Pancreas (tissue), 10 donors: ENCODE data around the gene SH3BP4. TPM values are rescaled to one million over a fixed set of nuclear protein-coding genes. Genes with fewer than 3 reads are reported as not detected.
A peak's percentile ranks its signal among the peaks of the same experiment; 100 is the strongest.

ENCODE experiments used
- ATAC-seq, 4 donors: fragments of 200-7000 bp; cut with Tn5 transposase; one replicate each; pipeline versions ENCODE4 v1.8.0 to v1.9.1; 2020; ENCODE audit warnings: mild to moderate bottlenecking in 4 of 4, moderate library complexity in 4 of 4
- DNase-seq, 6 donors: peaks; one replicate each; pipeline ENCODE4 v3.0.0-alpha.2; 2020
- FAIRE-seq: peaks from 2 replicates; lab custom pipeline; 2012; peaks lifted over from hg19 to GRCh38; lab: Jason Lieb, UNC
- H3K27ac ChIP-seq, 4 donors: fragments of 200-600 bp; sonication (generic); 1 replicate in 3 of 4; 2 replicates in 1 of 4; pipeline versions ENCODE4 v1.5.0 to v1.8.0; 2020
- H3K27me3 ChIP-seq, 4 donors: fragments of 200-600 bp; one replicate each; pipeline ENCODE4 v1.8.0; 2021
- H3K36me3 ChIP-seq, 3 donors: fragments of 200-600 bp; sonication (generic) in 1 of 3; one replicate each; pipeline versions ENCODE4 v1.5.0 to v1.8.0; 2020 to 2021
- H3K4me1 ChIP-seq, 3 donors: fragments of 200-600 bp; one replicate each; pipeline ENCODE4 v1.8.0; 2021
- H3K4me3 ChIP-seq, 4 donors: fragments of 200-600 bp; sonication (generic) in 2 of 4; one replicate each; pipeline versions ENCODE4 v1.5.0 to v1.8.0; 2020 to 2021
- H3K9me3 ChIP-seq, 4 donors: fragments of 200-600 bp; one replicate each; pipeline ENCODE4 v1.8.0; 2021
- CTCF ChIP-seq, 4 donors: fragments of 200-600 bp; sonication (generic) in 3 of 4; IDR thresholded peaks; one replicate each; pipeline versions ENCODE4 v1.5.0 to v1.8.0; 2021; ENCODE audit warnings: antibody characterized with exemption in 4 of 4
- WGBS, 2 donors: extraction: QIAGEN DNeasy Blood & Tissue Kit; methylation state at CpG; one replicate each; pipeline ENCODE4 v1.1.7; 2013; 5-methylcytosine and 5-hydroxymethylcytosine counted together
- intact Hi-C, 3 donors: fragments of 100-400 bp; cut with DNase I; formaldehyde crosslinking; loops; one replicate each; pipeline versions ENCODE4 v1.11.1 to v1.14.2; 2022
- polyA plus RNA-seq, 2 donors: library from polyadenylated mRNA; stranded (reverse); fragments of 200-250 nt; gene quantifications; one replicate each; pipeline ENCODE4 v1.2.3, GENCODE V29; 2013
- total RNA-seq, 6 donors: library from RNA; stranded (reverse); fragmentation: NEBNext Ultra II Directional in 4 of 6; extraction: Animal tissue kit (Norgen Biotek cat#: 25700) in 4 of 6; gene quantifications; one replicate each; pipeline versions ENCODE4 v1.2.1 to v1.2.4, GENCODE V29; 2021 to 2023
- donor health status: healthy with polysubstance abuse.
- donor health status: DM: no; HTN: no; CAD: no; lungs with moderate emphysema.
- donor health status: DM: no; HTN: no; CAD: no.
- donor health status: control.
- donor health status: control.
- donor health status: Bipolar disorder and iron deficiency.
- donor health status: DM: yes; HTN: yes; CAD: no.
- donor health status: DM: no; HTN: no; CAD: no.
- donor health status: DM: no; HTN: no; CAD: no.
- donor health status: DM: yes; HTN: yes; CAD: no.

SH3BP4 gene
- total and polyA plus RNA-seq, 8 donors = 20.5 to 99.7 (median 62.8) TPM

- H3K4me3 ChIP-seq = no peak overlapping the region
- H3K27me3 ChIP-seq = no peaks in the 10 kb centered on the region
- H3K36me3 ChIP-seq = no peaks in the 10 kb centered on the region
- no peaks in the 10 kb centered on the region for H3K9me3 ChIP-seq
- TF ChIP-seq CTCF (IDR thresholded peaks at IDR 0.05) = no peak
- 33 to 35% methylated on average over 18 of the region's 18 CpGs for WGBS, 2 donors
- ATAC-seq = peak in 2 of 4 donors; percentile 6 to 8
- intact Hi-C loops = no loop called here
- H3K4me1 ChIP-seq = peaks cover 67 to 79% (median 74%) of the 10 kb centered on the region in 3 donors
- FAIRE-seq = no peak
- peak overlapping the region; percentile 20 to 87 (median 68) for H3K27ac ChIP-seq
- peak in 1 of 6 donors; percentile 37 for DNase-seq
These were observed 24.8 kb downstream of the SH3BP4 start for GRCh38 chr2:234976479-234977227.

- H3K4me3 ChIP-seq = no peak overlapping the region
- TF ChIP-seq CTCF (IDR thresholded peaks at IDR 0.05) = no peak
- no peaks in the 10 kb centered on the region for H3K36me3 ChIP-seq
- 24 to 28% methylated on average over 12 of the region's 12 CpGs for WGBS, 2 donors
- no peaks in the 10 kb centered on the region for H3K9me3 ChIP-seq
- ATAC-seq (peak in 1 of 4 donors; percentile 3), FAIRE-seq (no peak), DNase-seq (no peak)
- H3K4me1 ChIP-seq = peaks cover 73 to 81% (median 80%) of the 10 kb centered on the region in 3 donors
- H3K27me3 ChIP-seq = no peaks in the 10 kb centered on the region
- peak overlapping the region; percentile 51 to 87 (median 72) for H3K27ac ChIP-seq
- intact Hi-C loops = no loop called here
These were observed 25.4 kb downstream of the SH3BP4 start for GRCh38 chr2:234977228-234977679.

- Histone ChIP-seq H3K4me3 (peak overlapping the region in 2 of 4 donors; percentile 3 to 6), H3K36me3 (no peaks in the 10 kb centered on the region), H3K4me1 (peaks cover 86 to 89% (median 87%) of the 10 kb centered on the region in 3 donors), H3K27ac (peak overlapping the region; percentile 51 to 87 (median 72)), H3K27me3 (no peaks in the 10 kb centered on the region), H3K9me3 (no peaks in the 10 kb centered on the region)
- DNase-seq (peak in 4 of 6 donors; percentile 56 to 70 (median 68)), ATAC-seq (peak; percentile 8 to 46 (median 22)), FAIRE-seq (no peak)
- TF ChIP-seq CTCF (IDR thresholded peaks at IDR 0.05) = no peak
- 14 to 15% methylated on average over 23 of the region's 23 CpGs for WGBS, 2 donors
- intact Hi-C loops = no loop called here
These were observed 26.8 kb downstream of the SH3BP4 start for GRCh38 chr2:234978466-234979203.

DNA sequence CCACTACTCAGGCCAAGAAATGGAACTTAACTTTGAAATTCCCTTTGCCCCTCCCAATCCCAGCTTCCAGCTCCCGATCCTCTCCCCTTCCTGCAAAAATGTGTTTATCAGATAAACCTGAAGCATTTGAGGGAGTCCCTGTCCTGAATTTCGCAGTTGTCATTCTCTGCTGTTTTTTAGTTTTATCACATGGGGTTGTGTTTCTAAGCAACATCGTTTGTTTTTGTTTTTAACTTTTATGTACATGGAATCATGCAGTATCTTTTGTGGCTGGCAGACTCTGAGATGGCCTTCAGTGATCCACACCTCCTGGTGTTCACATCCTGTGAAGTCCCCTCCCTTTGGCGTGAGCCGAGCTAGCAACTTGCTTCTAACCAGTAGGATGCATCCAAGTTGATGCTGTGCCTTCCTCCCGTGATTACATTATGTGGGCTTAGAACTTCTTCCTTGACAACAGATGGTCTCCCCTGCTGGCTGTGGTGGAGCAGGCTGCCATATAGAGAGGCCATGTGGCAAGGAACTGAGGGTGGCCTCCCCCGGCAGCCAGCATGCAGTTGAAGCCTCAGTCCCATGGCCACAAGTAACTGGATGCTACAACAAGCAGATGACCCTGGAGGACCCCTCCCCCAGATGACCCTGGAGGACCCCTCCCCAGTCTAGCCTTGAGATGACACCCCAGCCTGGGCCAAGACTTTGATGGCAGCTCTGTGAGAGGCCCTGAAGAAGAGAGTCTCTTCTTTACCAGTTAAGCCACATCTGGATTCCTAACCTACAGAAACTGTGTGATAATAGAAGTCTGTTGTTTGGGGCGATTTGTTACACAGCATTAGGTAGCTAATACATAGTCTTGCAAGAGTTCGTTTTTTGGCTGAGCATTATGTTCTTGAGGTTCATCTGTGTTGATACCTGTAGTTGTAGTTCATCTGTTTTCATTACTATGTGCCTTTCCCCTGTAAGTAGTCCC lies 27.7 kb downstream of the SH3BP4 start:
- peak overlapping the region in 1 of 4 donors; percentile 6 for H3K4me3 ChIP-seq
- FAIRE-seq = no peak
- no peak for ATAC-seq
- H3K27me3 ChIP-seq = no peaks in the 10 kb centered on the region
- peaks cover 87 to 90% (median 87%) of the 10 kb centered on the region in 3 donors for H3K4me1 ChIP-seq
- DNase-seq = peak in 1 of 6 donors; percentile 33
- intact Hi-C loops = no loop called here
- no peaks in the 10 kb centered on the region for H3K36me3 ChIP-seq
- 43 to 45% methylated on average over 9 of the region's 9 CpGs for WGBS, 2 donors
- H3K27ac ChIP-seq = peak overlapping the region; percentile 58 to 87 (median 72)
- H3K9me3 ChIP-seq = no peaks in the 10 kb centered on the region
- TF ChIP-seq CTCF (IDR thresholded peaks at IDR 0.05) = no peak
